ENCODE data around the gene SPON1. TPM values are rescaled to one million over a fixed set of nuclear protein-coding genes. Genes with fewer than 3 reads are reported as not detected.

Gene SPON1
- total RNA-seq, 1 donor from 2014 or later, result 13.2 TPM

DNA sequence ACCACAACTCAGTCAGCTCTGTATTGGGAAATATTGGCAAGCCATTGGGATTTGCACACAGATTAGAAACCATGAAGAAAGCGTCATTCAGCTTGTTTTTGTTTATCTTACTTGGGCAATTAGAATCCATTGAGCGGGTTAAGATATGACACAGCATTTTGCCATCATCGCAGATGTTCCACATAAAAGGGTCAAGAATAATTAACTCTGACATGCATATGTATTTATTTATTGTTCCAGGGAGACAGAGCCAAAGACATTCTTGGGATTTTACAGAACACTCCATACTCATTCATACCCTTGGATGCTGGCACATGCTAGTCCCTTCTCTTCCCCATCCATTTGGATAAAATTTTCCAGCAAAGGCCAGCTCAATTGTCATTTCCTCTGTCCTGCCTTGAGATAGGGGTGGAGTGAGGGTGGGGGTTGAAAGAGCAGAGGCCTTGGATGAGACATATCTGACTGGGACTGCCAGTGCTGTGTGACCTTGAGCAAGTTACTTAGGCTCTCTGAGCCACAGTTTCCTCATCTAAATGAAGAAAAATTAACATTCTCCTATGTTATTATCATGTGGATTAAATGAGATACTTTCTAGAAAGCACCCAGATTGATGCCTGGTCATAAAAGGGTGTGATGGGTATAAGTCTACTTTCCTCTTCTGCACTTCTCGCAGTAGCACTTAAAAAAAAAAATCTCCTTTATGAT lies 216.7 kb downstream of the SPON1 start:
- no peak for DNase-seq (ENCODE audit: low read depth, low spot score)
- H3K27me3 Mint-ChIP-seq (ENCODE audit: low read depth), result no peaks in the 10 kb centered on the region
- peaks cover 4% of the 10 kb centered on the region for H3K9me3 Mint-ChIP-seq
- H3K4me3 Mint-ChIP-seq, result no peak overlapping the region
- H3K36me3 Mint-ChIP-seq (ENCODE audit: low read depth), result peaks cover 2% of the 10 kb centered on the region
- H3K27ac Mint-ChIP-seq (ENCODE audit: unreplicated experiment), result peak overlapping the region; percentile 47
- peaks cover 50% of the 10 kb centered on the region for H3K4me1 Mint-ChIP-seq
- no peak for TF ChIP-seq CTCF (conservative IDR thresholded peaks at IDR 0.05)

DNA sequence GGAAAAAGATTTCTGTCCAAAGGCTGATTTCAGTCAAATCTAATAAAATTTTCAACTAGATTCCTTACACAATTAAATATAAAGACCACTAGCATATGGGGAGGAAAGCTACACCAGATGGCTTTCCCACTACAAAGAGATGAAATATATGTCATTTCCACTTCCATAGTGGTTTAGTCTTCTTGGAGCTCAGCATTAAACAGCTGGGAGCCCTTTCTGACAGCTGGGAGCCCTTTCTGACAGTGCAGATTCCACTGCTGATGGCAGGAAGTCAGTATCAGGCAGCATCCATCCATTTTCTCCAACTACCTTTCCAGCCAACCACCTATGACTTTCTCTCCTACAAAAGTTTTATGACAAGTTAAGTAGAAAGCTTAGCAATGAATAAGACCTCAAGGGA lies 218.6 kb downstream of the SPON1 start:
- Mint-ChIP-seq H3K4me1 (peaks cover 59% of the 10 kb centered on the region), H3K27ac (ENCODE audit: unreplicated experiment) (no peak overlapping the region), H3K36me3 (ENCODE audit: low read depth) (peaks cover 2% of the 10 kb centered on the region), H3K27me3 (ENCODE audit: low read depth) (no peaks in the 10 kb centered on the region), H3K4me3 (no peak overlapping the region), H3K9me3 (peaks cover 6% of the 10 kb centered on the region)
- no peak for DNase-seq (ENCODE audit: low read depth, low spot score)
- no peak for TF ChIP-seq CTCF (conservative IDR thresholded peaks at IDR 0.05)

- H3K27me3 Mint-ChIP-seq (ENCODE audit: low read depth), result no peaks in the 10 kb centered on the region
- H3K27ac Mint-ChIP-seq (ENCODE audit: unreplicated experiment), result no peak overlapping the region
- H3K9me3 Mint-ChIP-seq, result peaks cover 4% of the 10 kb centered on the region
- peaks cover 61% of the 10 kb centered on the region for H3K4me1 Mint-ChIP-seq
- TF ChIP-seq CTCF (conservative IDR thresholded peaks at IDR 0.05), result no peak
- peaks cover 2% of the 10 kb centered on the region for H3K36me3 Mint-ChIP-seq (ENCODE audit: low read depth)
- H3K4me3 Mint-ChIP-seq, result no peak overlapping the region
- no peak for DNase-seq (ENCODE audit: low read depth, low spot score)
Observed at GRCh38 chr11:14182833-14183364, 220.4 kb downstream of the SPON1 start.

DNA sequence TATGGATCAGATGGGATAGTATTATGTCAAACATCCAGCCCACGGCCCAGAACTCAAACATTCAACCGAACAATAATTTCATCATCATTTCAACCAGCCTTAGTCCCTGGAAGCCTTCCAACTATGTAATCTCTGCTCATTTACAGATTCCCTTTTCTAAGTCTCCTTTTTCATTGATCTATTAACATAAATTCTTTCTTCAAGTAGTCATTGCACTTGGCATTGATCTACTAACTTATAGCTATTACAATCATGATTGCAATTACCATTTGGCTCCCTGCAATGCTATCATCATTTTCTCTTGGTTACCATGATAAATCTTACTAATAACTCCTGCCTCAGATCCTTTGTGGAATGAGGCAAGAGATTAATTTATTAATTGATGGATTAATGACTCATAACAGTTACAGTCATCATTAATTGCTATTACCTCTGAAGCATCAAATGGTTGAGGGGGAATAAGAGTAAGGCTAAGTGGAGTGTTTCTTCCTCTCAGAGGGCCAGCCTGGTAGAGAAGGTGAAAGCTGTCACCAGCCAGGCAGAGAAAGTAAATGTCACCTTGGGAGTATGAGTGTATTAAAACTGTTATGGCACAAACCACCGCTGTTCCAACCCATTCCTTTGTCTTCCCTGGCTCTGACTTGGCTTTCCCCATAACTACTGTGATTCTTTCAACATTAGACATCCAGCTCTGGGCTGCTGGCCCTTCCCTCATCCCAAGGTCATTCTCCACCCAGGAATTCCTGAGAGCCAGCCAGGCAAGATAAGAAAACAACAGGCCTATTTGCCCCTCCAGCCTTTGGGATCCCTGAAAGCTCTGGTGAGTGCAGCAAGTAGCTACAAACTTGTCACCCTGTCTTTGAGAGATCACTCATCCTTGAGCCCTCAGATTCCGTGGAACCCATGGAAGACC lies 221.8 kb downstream of the SPON1 start:
- TF ChIP-seq CTCF (conservative IDR thresholded peaks at IDR 0.05), result no peak
- Mint-ChIP-seq H3K36me3 (ENCODE audit: low read depth) (peaks cover 2% of the 10 kb centered on the region), H3K4me1 (peaks cover 51% of the 10 kb centered on the region), H3K4me3 (no peak overlapping the region), H3K27ac (ENCODE audit: unreplicated experiment) (peak overlapping the region; percentile 40), H3K27me3 (ENCODE audit: low read depth) (no peaks in the 10 kb centered on the region), H3K9me3 (peaks cover 4% of the 10 kb centered on the region)
- no peak for DNase-seq (ENCODE audit: low read depth, low spot score)

DNA sequence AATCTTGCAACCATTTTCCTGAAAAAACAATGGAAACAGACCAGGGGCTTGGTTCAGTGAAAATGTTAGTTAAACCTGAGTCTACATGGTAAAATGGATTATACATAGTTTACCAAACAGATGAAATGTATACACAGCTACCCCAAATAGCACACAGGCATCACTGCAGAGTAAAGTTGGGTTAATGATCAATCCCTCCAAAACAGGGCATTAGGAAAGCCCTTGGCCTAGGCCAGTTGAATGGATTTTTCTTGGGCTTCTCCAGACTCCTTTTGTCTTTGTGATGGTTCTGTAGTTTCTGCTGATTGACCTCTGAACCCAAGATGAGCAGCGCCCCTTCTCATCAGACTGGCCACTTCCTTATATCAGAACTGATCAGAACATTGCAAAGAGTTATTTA lies 222.9 kb downstream of the SPON1 start:
- H3K9me3 Mint-ChIP-seq, result peaks cover 4% of the 10 kb centered on the region
- H3K27ac Mint-ChIP-seq (ENCODE audit: unreplicated experiment), result no peak overlapping the region
- H3K4me1 Mint-ChIP-seq, result peaks cover 41% of the 10 kb centered on the region
- H3K4me3 Mint-ChIP-seq, result no peak overlapping the region
- H3K36me3 Mint-ChIP-seq (ENCODE audit: low read depth), result no peaks in the 10 kb centered on the region
- H3K27me3 Mint-ChIP-seq (ENCODE audit: low read depth), result peaks cover 2% of the 10 kb centered on the region
- DNase-seq (ENCODE audit: low read depth, low spot score), result no peak
- TF ChIP-seq CTCF (conservative IDR thresholded peaks at IDR 0.05), result no peak

All from neural crest cell (in vitro differentiated cells).